HG03039 (cell line): Measurements from ENCODE around the gene RUFY4.

Experiments
- ATAC-seq: cut with Tn5 transposase; IDR thresholded peaks from one replicate; pipeline ENCODE4 v1.9.1; 2021; ENCODE audit warnings: mild to moderate bottlenecking, moderate library complexity; ENCODE audit not compliant: unreplicated experiment

Gene RUFY4, protein sequence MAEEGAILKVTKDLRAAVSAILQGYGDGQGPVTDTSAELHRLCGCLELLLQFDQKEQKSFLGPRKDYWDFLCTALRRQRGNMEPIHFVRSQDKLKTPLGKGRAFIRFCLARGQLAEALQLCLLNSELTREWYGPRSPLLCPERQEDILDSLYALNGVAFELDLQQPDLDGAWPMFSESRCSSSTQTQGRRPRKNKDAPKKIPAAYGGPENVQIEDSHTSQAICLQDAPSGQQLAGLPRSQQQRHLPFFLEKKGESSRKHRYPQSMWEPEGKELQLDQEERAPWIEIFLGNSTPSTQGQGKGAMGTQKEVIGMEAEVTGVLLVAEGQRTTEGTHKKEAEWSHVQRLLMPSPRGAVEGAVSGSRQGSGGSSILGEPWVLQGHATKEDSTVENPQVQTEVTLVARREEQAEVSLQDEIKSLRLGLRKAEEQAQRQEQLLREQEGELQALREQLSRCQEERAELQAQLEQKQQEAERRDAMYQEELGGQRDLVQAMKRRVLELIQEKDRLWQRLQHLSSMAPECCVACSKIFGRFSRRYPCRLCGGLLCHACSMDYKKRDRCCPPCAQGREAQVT

GRCh38 chr2:218068721-218069334, at the start of gene RUFY4:
TSS of gene RUFY4 (plus strand) at chr2:218069253. CDS start at chr2:218070606, 1,353 bp downstream.
- ATAC-seq: peak; percentile 69

- no peak for ATAC-seq
Measured at GRCh38 chr2:218019411-218020060, 49.5 kb upstream of the RUFY4 start.

- no peak for ATAC-seq
Measured at GRCh38 chr2:218020281-218020680, 48.8 kb upstream of the RUFY4 start.

GRCh38 chr2:218020966-218021535, 48.0 kb upstream of the RUFY4 start:
- no peak for ATAC-seq

GRCh38 chr2:218021536-218022071, 47.4 kb upstream of the RUFY4 start:
- no peak for ATAC-seq

GRCh38 chr2:218022131-218022850, 46.8 kb upstream of the RUFY4 start:
- ATAC-seq: no peak

DNA sequence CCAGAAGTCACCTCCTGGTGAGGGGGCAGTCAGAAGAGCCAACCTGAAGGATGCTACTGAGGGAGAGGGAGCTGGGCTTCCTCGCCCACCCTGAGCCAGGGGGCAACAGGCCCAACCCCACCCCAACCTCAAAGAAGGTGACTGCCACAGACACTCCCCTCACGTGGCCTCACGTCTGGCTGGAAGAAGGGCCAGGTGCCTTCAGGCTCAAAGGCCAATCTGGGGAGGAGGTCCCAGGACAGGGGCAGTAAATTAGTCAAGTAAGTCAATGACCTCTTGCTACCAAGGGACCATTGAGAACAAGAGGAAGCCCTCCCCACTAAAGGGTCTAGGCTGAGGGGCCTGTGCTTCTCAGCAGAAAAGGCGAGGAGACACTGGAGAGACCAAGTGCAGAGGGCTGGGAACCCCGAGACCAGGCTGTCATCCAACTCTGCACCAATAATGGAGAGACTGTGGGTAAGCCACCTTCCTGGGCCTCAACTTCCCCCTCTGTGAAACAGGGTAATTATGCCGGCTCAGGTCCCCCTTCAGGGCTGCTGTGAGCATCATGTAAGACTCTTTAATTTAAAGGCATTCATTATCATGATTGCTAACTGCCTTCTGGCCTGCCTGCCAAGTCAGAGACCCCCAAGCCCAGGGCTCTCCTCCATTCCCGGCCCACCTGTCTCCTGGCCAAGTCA, 46.1 kb upstream of the RUFY4 start:
- ATAC-seq: no peak

DNA sequence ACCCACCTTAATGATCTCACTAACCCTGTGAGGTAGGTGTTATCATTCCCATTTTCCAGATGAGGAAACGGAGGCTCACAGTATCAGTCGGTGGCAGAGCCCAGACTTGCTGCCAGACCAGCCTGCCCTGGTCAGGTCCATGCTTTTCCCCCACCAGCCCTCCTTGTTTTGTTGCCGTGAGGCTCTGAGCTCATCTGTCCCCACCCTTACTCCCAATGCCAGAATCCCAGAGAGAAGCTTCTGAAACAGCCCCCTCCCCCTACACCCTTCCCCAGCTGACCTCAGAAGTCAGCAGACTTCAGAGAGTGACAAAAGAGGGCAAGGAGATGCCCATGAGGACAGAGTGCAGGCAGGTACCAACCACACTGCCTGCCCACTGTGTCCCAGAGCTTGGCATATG, 45.4 kb upstream of the RUFY4 start:
- no peak for ATAC-seq

GRCh38 chr2:218024336-218024735, 44.7 kb upstream of the RUFY4 start:
- ATAC-seq: no peak

DNA sequence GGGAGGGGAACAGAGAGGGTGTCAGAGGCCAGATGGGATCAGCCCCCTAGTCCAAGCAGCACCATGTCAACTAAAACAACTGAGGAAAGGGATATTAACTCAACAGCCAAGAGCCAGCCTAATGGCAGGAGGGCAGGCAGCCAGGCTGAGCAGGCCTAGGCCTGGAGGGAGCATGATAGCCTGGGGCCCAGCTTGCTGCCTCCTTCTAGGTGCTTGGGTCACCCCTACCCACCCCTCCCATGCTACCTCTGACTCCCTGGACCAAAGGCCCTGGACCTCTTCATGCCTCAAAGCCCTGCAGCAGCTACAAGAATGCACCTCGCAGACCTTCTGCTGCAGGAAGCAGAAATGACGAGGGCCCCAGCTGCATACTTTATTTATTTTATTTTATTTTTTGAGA, 44.2 kb upstream of the RUFY4 start:
- no peak for ATAC-seq

- no peak for ATAC-seq
Measured at GRCh38 chr2:218026244-218026643, 42.8 kb upstream of the RUFY4 start.

- ATAC-seq: no peak
Measured at GRCh38 chr2:218026676-218027425, 42.2 kb upstream of the RUFY4 start.

DNA sequence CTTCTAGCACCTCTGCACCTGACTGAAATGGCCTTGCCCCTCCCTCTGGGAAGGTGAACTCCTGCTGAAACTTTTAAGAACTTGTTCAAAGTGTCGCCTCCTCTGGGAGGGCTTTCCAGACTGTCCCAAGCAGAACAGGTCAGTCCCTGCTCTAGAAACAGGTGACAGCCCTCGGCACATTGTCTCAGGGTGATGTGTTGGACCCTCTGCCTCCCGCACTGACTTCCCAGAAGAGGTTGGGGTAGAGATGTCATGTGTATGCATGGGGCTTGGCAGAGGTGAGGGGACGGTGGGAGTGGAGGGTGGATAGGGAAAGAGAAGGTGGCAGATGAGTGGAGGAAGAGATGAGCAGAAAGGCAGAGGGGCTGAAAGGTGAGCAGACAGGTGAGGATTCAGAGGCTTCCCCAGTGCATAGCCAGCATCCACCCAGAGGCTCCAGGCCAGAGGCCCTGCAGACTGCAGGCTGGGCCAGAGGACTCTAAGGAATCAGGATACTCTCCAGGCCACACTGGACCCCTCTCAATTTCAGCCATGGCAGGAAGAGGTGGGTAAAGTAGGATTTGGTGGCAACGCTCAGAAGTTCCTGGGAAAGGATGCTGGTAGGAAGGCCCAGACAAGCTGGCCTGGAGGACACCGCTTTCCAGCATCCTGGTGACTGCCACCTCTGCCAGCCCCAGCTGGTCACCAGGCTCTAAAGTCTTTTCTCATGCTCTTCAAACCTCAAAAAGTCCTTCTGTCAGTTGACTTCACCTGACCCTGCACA, 41.4 kb upstream of the RUFY4 start:
- ATAC-seq: no peak

- ATAC-seq: no peak
Measured at GRCh38 chr2:218028189-218028495, 40.9 kb upstream of the RUFY4 start.

DNA sequence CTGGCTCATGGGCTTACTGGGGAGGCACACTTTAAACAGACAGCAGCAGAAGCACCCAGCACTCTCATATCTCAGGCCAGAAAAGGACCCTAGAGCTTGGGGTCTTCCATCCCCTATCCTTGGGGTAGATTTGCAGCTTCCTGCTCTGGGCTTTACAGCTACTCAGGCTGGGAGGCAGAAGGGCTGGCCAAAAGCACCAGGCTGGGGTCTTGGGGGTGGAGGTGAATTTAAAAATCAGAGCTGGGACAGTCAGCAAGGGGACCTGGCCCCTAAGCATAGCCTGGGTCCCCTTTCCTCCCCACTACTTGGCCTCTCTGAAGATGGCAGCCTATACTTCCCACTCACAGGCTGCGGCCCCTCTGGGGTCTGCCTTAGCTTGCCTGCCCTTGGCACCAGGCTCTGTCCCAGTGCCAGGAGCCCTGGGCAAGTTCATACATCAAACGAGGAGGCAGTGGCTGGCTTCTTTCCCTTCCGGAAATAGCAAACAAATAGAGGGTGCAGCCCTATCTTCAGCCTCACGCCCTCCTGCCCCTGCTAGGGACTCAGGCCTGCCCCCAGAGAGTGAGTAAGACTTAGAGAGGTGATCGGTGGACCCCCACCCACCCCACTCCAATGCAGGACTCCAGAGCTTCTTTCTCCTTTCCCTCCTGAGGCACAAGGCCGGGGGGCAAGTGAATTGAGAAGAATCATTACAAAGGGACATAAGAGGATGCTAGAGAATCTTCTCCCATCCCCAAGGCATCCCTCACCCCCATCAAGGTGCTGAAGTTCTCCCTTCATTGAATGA, 40.3 kb upstream of the RUFY4 start:
- no peak for ATAC-seq

DNA sequence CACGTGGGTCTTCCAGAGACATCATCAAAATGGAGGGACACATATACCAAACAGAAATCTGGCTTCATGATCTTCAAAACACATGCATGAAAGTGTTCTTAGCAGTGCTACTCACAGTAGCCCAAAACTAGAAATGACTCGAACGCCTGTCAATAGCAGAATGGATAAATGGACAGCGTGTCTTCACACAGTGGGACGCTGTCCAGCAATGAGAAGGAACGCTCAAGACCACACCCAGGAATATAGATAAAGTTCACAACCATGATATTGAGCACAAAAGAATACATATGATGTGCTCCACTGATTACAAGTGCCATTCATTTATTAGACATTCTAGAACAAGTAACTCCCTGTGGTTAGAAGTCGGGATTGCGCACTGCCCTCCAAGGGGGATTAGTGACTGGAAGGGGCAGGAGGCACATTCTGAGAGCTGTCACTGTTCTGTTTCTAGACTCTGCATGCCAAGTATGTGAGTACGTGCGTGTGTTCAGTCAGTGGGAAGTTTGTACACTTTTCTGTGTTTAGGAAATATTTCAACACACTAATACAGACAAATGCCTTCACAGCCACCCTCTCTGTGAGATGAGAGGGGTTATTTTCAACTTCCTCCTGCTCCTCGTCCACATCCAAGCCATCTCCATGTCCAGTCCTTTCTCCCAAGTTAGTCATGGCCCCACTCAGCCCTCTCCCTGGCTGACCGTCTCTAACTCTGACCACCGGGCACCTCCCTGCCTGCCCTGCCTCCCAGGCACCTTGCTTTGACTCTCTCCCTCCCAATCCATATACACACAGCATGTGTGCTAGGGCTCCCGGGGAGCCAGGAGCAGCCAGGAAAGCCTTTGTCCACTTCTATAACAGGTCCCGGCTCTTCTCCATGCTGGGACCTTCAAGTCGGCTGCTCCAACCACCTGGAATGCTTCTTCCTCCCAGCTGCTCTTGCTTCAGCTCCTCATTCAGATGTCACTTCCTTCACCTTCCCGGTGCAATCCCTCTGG, 39.4 kb upstream of the RUFY4 start:
- ATAC-seq: no peak
